OCI-LY3 (cell line): ENCODE results near the gene SOCS1.

Experiments
- H2AFZ ChIP-seq: fragments of 200-600, 300-600 bp; shearing (Covaris generic); 2 replicates; pipeline ENCODE4 v1.6.0; 2014; ENCODE audit warnings: antibody characterized with exemption, low read depth, low read length
- H3K27ac ChIP-seq: fragments of 200-600, 300-600 bp; sonication (generic); 2 replicates; pipeline ENCODE4 v1.5.1; 2014; ENCODE audit warnings: mild to moderate bottlenecking, low read length, moderate library complexity, mixed read lengths
- H3K27me3 ChIP-seq: fragments of 200-600, 300-600 bp; sonication (generic); 2 replicates; pipeline ENCODE4 v1.6.1; 2014; ENCODE audit warnings: low read depth, low read length, mixed read lengths
- H3K36me3 ChIP-seq: fragments of 200-600, 300-600 bp; sonication (generic); replicated peaks from 2 replicates; pipeline ENCODE3; 2014; ENCODE audit warnings: low read depth, low read length, mixed read lengths
- H3K4me1 ChIP-seq: fragments of 300-600, 200-600 bp; sonication (generic); 2 replicates; pipeline ENCODE4 v1.6.1; 2014; ENCODE audit warnings: low read length, mixed read lengths
- H3K4me2 ChIP-seq: fragments of 200-600, 300-600 bp; sonication (generic); 2 replicates; pipeline ENCODE4 v1.6.1; 2014; ENCODE audit warnings: low read length, mixed read lengths
- H3K4me3 ChIP-seq: fragments of 300-600, 200-600 bp; sonication (generic); 2 replicates; pipeline ENCODE4 v1.5.1; 2014; ENCODE audit warnings: antibody characterized with exemption, mild to moderate bottlenecking, low read length, moderate library complexity
- H3K79me2 ChIP-seq: fragments of 300-600, 200-600 bp; shearing (Covaris generic); 2 replicates; pipeline ENCODE4 v1.6.1; 2014; ENCODE audit warnings: mild to moderate bottlenecking, low read length, mixed read lengths
- H3K9ac ChIP-seq: fragments of 300-600, 200-600 bp; shearing (Covaris generic); 2 replicates; pipeline ENCODE4 v1.6.0; 2014; ENCODE audit warnings: mild to moderate bottlenecking, low read length, moderate library complexity
- H3K9me3 ChIP-seq: fragments of 200-600, 300-600 bp; shearing (Covaris generic); 2 replicates; pipeline ENCODE4 v1.6.1; 2014; ENCODE audit warnings: low read length, mixed read lengths; ENCODE audit not compliant: insufficient read depth
- H4K20me1 ChIP-seq: fragments of 200-600, 300-600 bp; sonication (generic); 2 replicates; pipeline ENCODE4 v1.6.1; 2016; ENCODE audit warnings: low read length, mixed read lengths; ENCODE audit not compliant: insufficient read depth
- CTCF ChIP-seq: fragments of 200-600, 300-600 bp; sonication (generic); IDR thresholded peaks from 2 replicates; pipeline ENCODE4 v1.5.1; 2014; ENCODE audit warnings: antibody characterized with exemption, low read length, low read depth
- EZH2phosphoT487 ChIP-seq: fragments of 200-600 bp; shearing (Covaris generic); IDR thresholded peaks from 2 replicates; pipeline ENCODE4 v1.6.1; 2018; ENCODE audit warnings: antibody characterized with exemption, mixed run types, low read depth

Gene SOCS1

GRCh38 chr16:11270602-11271162 lies 14.7 kb upstream of the SOCS1 start:
- Histone ChIP-seq H3K9ac (no peak overlapping the region), H3K27ac (no peak overlapping the region), H3K79me2 (no peaks in the 10 kb centered on the region), H3K9me3 (no peaks in the 10 kb centered on the region), H4K20me1 (no peaks in the 10 kb centered on the region), H2AFZ (no peak overlapping the region), H3K4me3 (no peak overlapping the region), H3K4me2 (no peak overlapping the region), H3K27me3 (peaks cover 6% of the 10 kb centered on the region), H3K36me3 (no peaks in the 10 kb centered on the region), H3K4me1 (no peaks in the 10 kb centered on the region)
- TF ChIP-seq EZH2phosphoT487 (no peak), CTCF (no peak)

- no peak within 1 kb of the TSS for H3K9ac ChIP-seq
- no peak for TF ChIP-seq EZH2phosphoT487
- no peak for TF ChIP-seq CTCF
- no peak within 1 kb of the TSS for H3K4me3 ChIP-seq
- no peaks in the 10 kb centered on the region for H3K9me3 ChIP-seq
- no peak within 1 kb of the TSS for H2AFZ ChIP-seq
- no peak within 1 kb of the TSS for H3K4me2 ChIP-seq
- no peaks in the 10 kb centered on the region for H4K20me1 ChIP-seq
- peaks cover 3% of the 10 kb centered on the region; the same call in 1 of the 2 replicates for H3K27me3 ChIP-seq
- H3K36me3 ChIP-seq, result no peaks in the 10 kb centered on the region
- H3K4me1 ChIP-seq, result peaks cover 9% of the 10 kb centered on the region
- no peak within 1 kb of the TSS for H3K27ac ChIP-seq
- no peaks in the 10 kb centered on the region for H3K79me2 ChIP-seq
These were observed 12.9 kb upstream of the SOCS1 start, which contains the start of gene TNP2 for GRCh38 chr16:11268921-11269375. Gene TNP2 (minus strand): TSS chr16:11269325. CDS start chr16:11269262, 63 bp downstream.

GRCh38 chr16:11265124-11265523 lies 9.1 kb upstream of the SOCS1 start:
- peaks cover 9% of the 10 kb centered on the region; the same call in 1 of the 2 replicates for H3K27me3 ChIP-seq
- no peak for TF ChIP-seq EZH2phosphoT487
- no peak for TF ChIP-seq CTCF
- H3K27ac ChIP-seq, result no peak overlapping the region
- no peak overlapping the region for H3K9ac ChIP-seq
- no peaks in the 10 kb centered on the region for H3K9me3 ChIP-seq
- no peak overlapping the region for H2AFZ ChIP-seq
- H3K36me3 ChIP-seq, result no peaks in the 10 kb centered on the region
- H3K4me1 ChIP-seq, result peaks cover 14% of the 10 kb centered on the region
- no peaks in the 10 kb centered on the region for H4K20me1 ChIP-seq
- H3K79me2 ChIP-seq, result no peaks in the 10 kb centered on the region
- H3K4me2 ChIP-seq, result no peak overlapping the region
- H3K4me3 ChIP-seq, result no peak overlapping the region

GRCh38 chr16:11264155-11264832 lies 8.3 kb upstream of the SOCS1 start:
- Histone ChIP-seq H3K9ac (no peak overlapping the region), H3K27ac (no peak overlapping the region), H3K4me3 (no peak overlapping the region), H4K20me1 (no peaks in the 10 kb centered on the region), H3K4me1 (peaks cover 14% of the 10 kb centered on the region), H3K27me3 (peaks cover 12% of the 10 kb centered on the region; the same call in 1 of the 2 replicates), H3K9me3 (no peaks in the 10 kb centered on the region), H2AFZ (no peak overlapping the region), H3K36me3 (no peaks in the 10 kb centered on the region), H3K79me2 (no peaks in the 10 kb centered on the region), H3K4me2 (peak overlapping the region; percentile 15; the same call in 1 of the 2 replicates)
- TF ChIP-seq CTCF (no peak), EZH2phosphoT487 (no peak)
